HG03575 (cell line): ENCODE measurements around the gene TAS2R30.

Source experiments
- ATAC-seq: cut with Tn5 transposase; IDR thresholded peaks from one replicate; pipeline ENCODE4 v1.9.1; 2021; ENCODE audit not compliant: unreplicated experiment, insufficient number of reproducible peaks, low FRiP score; ENCODE audit errors: extremely low read depth

Gene TAS2R30

DNA sequence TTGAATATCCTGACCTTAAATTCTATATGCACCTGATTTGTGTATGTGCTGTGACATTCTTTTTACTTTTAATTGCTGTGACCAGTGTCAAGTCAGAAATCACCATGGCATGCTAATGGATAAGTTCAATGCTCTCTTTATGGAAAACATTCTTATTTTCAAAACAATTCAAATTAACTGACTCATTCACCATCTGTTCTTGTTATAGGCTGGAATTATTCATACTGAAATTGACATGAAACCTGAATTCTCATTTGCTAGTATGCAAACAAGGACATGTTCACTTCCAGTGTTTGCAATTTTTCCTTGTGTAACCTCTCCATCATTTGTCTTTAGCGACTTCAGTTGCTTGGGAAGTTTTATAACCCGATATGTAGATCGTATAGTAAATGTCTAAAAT lies at the start of gene TAS2R30:
Gene TAS2R30 (minus strand): TSS at position 340 of the 400 bp plus-strand sequence. CDS start 400 bp downstream, outside the sequence.
- ATAC-seq = no peak

- no peak for ATAC-seq
Measured at GRCh38 chr12:11183011-11183410, 48.6 kb upstream of the TAS2R30 start.

GRCh38 chr12:11182529-11182928 lies 48.1 kb upstream of the TAS2R30 start:
- ATAC-seq = no peak

- no peak for ATAC-seq
Measured at GRCh38 chr12:11178250-11178649, 43.8 kb upstream of the TAS2R30 start.

- ATAC-seq = no peak
Measured at GRCh38 chr12:11174022-11174421, 39.6 kb upstream of the TAS2R30 start.

DNA sequence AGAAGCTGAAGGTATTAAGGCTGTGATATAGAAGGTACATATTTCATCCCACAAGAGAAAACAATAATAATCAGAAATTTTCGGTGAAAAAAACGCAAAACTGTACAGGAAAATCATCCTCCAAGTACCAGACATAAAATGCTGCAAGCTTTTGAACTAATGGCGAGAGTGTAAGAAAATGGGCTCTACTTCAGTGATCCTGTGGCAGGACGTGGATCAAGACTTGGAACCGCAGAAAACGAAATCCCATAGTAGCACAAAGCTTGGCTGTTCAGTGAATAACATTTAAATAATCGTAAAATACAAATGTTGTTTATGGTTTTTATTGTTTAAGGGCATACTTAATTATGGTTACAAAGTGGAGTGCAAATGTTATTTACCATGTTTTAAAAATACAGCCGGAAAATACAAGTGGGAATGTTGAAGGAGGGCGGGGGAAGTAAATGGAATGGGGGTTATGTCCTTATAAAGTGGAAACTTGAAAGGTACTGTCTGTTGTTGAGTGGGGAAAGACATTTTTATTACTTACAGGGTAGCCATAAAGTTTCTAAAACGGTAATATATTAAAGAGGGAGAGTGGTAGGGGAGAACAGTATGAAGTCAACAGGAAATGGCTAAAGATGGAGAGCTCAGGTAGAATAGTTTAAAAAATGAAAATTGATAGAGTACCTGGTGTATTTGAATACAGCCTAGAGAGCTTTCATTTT lies 37.7 kb upstream of the TAS2R30 start:
- ATAC-seq = no peak

GRCh38 chr12:11171145-11171968 lies 36.9 kb upstream of the TAS2R30 start, which contains the start of gene SMIM10L1:
Gene SMIM10L1, plus strand, starts transcription at chr12:11171194. Its CDS starts 163 bp downstream, at chr12:11171357.
- peak; percentile 67 for ATAC-seq

DNA sequence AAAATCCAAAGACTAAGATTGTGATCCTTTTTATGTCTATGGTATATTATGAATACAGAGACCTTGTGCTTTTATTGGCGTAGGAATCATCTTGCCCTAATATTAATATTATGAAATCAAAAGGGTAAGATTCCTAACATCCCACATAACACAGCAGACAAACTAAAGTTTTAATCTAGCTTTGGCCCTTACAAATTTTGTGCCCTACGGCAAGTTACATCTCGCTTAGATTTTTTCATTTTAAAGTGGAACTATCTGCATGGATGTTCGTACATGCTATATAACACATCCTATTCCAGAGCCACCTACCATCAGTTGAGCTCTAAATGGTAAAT lies 36.3 kb upstream of the TAS2R30 start:
- no peak for ATAC-seq

DNA sequence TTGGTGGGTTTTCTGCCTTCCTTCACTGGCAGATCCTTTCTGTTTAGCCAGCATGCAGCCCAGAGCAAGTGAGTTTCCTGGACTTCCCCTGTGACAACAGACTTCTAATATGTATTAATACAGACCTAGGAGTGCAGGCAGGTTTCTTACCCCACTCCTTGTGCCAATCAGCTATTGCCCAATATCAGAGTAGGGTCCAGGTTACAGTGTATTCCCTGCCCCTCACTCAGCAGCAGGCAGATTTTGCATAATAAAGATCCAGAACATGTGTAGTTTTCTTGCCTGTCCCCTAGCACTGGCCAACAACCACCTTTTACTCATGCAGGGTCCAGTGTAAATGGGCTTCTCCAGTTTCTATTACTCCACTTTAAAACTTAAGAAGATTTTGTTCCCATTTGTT lies 31.9 kb upstream of the TAS2R30 start:
- ATAC-seq = no peak

GRCh38 chr12:11164384-11164783 lies 29.9 kb upstream of the TAS2R30 start:
- no peak for ATAC-seq

DNA sequence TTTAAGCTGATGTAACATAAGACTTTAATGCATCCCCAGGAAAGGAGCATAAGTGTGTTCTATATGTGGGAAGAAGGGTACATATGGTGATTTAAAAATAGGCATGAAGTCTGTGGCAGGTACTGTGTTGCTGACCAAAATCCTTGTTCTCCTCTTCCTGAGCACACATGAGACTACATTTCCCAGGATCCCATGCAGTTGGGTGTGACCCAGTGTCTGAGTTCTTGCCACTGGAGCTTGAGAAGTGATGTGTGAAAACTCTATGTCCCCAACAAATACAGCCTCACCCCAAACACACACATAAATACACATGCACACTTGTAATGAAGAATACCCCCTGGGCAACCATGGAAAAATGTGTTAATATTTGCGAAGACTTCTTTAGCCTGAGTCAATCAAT lies 28.1 kb upstream of the TAS2R30 start:
- no peak for ATAC-seq

DNA sequence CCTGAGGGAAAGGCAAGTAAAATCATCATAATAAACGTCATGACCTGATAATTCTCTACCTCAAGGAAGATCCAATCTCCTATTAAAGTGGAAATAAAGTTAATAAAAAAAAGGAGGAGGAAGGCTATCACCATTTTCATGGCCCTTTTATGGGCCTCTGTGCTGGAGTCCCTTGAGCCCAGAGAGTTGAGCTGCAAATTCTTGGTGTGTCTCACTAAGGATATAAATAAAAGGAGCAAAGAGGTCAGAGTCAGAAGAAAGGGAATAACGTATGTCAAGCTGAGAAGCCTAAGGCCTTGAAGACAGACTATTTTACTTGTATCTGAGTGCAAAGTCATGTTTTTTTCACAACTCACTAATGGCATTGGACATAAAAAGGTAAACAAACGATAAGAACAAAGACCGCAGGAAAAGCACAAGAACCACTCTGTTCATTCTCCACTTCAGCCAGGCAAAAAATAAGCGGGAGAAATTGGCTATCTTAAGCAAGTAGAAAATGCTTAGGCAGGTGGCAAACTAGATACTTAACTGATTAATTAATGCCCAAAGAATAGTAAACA lies 24.5 kb upstream of the TAS2R30 start:
- no peak for ATAC-seq

GRCh38 chr12:11154400-11154925 lies 20.0 kb upstream of the TAS2R30 start:
- ATAC-seq = no peak

DNA sequence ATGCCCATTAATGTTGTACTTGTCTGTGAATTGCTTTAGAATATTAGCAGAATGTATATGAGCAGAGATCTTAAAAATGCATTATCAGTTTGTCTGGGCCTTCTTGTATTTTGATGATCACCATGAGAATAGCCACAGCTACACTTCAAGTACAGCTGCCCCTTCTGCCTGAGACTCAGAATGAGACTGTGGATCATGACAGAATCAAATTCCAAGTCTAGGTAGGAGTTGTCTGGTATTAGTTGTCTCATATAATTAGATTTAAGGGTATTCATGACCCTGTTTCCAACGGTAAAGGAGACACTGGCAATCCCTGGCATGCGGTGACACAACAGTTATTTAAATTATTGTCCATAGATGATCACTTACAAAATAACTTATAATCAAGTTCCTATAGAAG lies 18.3 kb upstream of the TAS2R30 start:
- no peak for ATAC-seq

GRCh38 chr12:11150832-11151231 lies 16.4 kb upstream of the TAS2R30 start:
- no peak for ATAC-seq

- no peak for ATAC-seq
Measured at GRCh38 chr12:11147420-11147819, 13.0 kb upstream of the TAS2R30 start.

GRCh38 chr12:11144297-11144696 lies 9.9 kb upstream of the TAS2R30 start:
- ATAC-seq = no peak

DNA sequence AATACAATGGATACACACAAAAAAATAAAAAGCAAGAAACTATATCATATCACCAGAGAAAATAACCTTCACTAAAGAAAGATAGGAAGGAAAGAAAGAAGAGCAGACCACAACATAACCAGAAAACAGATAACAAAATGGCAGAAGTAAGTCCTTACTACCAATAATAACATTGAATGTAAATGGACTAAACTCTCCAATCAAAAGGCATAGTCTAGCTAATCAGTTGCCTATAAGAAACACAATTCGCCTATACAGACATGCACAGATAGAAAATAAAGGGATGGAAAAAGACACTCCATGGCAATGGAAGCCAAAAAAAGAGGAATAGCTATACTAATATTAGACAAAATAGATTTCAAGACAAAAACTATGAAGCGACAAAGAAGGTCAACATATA lies 8.9 kb upstream of the TAS2R30 start:
- no peak for ATAC-seq

GRCh38 chr12:11136075-11136474 lies 1.6 kb upstream of the TAS2R30 start:
- ATAC-seq = no peak

- no peak for ATAC-seq
Measured at GRCh38 chr12:11133816-11134215, 628 bp downstream of the TAS2R30 start.
